Measurements from ENCODE around the gene SOWAHA.
"Not testable (repeated sequence)": the region's sequence is repeated elsewhere in the genome, so short reads cannot be mapped to it uniquely, and the experiment has no call there.

SOWAHA gene

DNA sequence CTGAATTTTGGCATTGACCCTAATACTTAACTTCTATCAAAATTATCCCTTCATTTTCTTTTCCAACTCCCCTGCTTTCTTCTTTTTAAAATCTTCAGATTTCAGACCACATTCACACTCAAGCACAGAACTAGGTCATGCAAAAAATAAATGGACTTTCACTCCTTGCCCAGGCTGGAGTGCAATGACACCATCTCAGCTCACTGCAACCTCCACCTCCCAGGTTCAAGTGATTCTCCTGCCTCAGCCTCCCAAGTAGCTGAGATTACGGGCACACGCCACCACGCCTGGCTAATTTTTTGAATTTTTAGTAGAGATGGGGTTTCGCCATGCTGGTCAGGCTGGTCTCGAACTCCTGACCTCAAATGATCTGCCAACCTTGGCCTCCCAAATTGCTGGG, 41.9 kb downstream of the SOWAHA start:
- not testable (repeated sequence) for DNase-seq (ENCODE audit: low read depth)

GRCh38 chr5:132856011-132856410, 42.9 kb downstream of the SOWAHA start:
- no peak for DNase-seq (ENCODE audit: low read depth)

- no peak for DNase-seq (ENCODE audit: low read depth)
These were observed 46.9 kb downstream of the SOWAHA start for GRCh38 chr5:132859889-132860437.

GRCh38 chr5:132860742-132861141, 47.6 kb downstream of the SOWAHA start:
- DNase-seq (ENCODE audit: low read depth) = no peak

GRCh38 chr5:132865668-132866341, 52.7 kb downstream of the SOWAHA start:
- DNase-seq (ENCODE audit: low read depth) = no peak
